ENCODE results near the gene ANKRD52.

- TF ChIP-seq CTCF (conservative IDR thresholded peaks at IDR 0.05; ENCODE audit: low read depth in 2 of 2) (no peak), CREB1 (CRISPR knock-in tag; IDR thresholded peaks at IDR 0.05; ENCODE audit: low read depth) (no peak)
Observed at GRCh38 chr12:56286044-56286830, 28.1 kb upstream of the ANKRD52 start.
